Measurements from ENCODE around the gene TRAPPC3.

The TRAPPC3 gene

GRCh38 chr1:36109041-36109679 is 40.1 kb downstream of the TRAPPC3 start:
- intact Hi-C loops (cut with DNase I), result no loop called here
- DNase-seq, result no peak

DNA sequence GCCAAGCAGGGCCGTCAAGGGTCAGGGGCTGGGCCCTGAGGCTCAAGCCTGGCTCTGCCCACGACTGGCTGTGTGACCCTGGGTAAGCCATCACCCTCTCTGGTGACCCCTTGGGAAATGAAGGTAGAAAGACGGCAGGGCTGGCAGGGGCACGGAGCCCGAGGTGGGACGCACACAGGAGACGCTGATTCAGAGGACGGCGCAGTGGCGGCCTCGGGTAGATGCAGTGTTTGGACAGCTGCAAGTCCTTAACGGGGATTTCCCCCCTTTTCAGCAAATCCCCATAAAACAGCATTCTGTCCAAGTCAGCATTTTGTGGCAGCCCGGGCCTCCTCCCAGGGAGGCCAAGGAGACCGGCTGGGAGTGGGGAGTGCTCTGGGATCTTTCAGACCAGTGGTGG is 41.0 kb downstream of the TRAPPC3 start:
- DNase-seq, result no peak
- intact Hi-C loops (cut with DNase I), result no loop called here

DNA sequence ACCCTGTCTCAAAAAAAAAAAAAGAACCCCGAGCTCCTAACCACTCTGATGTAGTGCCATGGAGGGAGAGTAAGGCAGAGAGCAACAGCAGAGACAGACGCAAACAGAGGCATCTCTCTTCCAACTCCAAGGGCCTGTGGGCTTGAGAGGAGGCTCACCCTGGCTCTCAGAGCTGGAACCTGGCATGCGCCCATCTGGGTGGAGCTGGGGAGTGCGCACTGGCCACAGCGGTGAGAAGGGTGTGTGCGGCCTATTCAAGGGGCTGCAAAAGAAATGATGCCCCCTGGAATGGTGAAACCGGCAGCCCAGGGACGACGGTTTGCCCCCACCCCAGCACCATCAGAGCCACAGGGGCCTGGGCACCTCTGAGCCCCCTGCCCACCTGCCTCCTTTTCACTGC is 41.9 kb downstream of the TRAPPC3 start:
- no peak for DNase-seq
- intact Hi-C loops (cut with DNase I), result no loop called here

DNA sequence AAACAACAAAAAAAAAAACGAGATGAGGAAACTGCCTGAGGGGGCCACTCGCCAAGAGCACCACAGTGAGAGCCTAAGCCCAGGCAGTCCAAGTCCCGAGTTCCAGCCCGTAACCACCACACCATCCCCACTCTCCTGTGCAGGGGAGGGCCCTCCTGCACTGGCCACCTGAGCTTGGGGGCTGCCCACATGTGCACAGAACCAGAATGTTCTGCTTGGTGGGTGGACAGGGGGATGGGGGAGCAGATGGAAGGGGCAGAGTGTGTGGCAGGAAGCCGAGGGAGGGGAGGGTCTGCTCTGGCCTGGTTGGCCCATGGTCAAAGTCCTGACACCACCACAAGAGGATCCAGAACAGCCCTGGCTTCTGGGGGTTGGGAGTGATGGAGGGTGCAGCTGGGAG is 43.0 kb downstream of the TRAPPC3 start:
- intact Hi-C loops (cut with DNase I), result no loop called here
- no peak for DNase-seq

- intact Hi-C loops (cut with DNase I), result no loop called here
- DNase-seq, result peak in 1 of 10 donors; percentile 6
These were observed 47.7 kb downstream of the TRAPPC3 start for GRCh38 chr1:36101546-36101945.

- intact Hi-C loops (cut with DNase I), result no loop called here
- peak in 1 of 10 donors; percentile 32 for DNase-seq
These were observed 48.9 kb downstream of the TRAPPC3 start for GRCh38 chr1:36100376-36100775.

DNA sequence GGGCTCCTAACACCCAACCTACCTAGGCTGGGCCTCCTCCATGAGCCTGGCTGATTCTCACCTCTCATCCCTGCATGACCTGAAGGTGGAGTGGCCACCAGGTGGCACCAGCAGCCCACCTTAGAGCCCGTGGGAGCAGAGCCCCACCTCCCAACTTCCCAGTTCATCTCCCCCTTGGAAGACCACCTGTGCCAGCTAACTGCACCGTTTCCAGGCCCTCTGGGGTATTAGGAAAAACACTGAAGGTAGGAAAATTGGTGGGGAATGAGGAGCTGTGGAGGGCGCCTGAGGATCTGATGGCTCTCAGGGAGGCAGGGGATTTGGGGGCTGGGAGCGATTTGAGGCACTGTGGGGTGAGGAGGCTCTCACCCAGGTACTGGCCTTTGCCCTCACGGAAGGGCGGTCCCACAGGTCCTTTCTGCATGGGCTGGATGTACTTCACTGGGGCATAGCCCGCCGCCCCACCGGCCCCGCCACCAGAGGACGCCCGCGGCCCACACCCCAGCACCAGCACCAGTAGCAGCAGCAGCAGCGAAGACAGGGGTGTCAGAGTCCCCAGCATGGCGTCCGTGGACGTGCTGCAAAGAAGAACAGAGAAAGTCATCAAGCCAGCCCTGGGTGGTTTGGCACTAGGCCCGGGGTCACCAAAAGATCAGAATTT is 49.5 kb downstream of the TRAPPC3 start:
- intact Hi-C loops (cut with DNase I), result loop anchor here (1.0 to 5.0 kb wide), 2 partner anchors 34 to 187 kb away; no protein-coding TSS in a partner anchor
- DNase-seq, result peak; percentile 49 to 96 (median 82)

DNA sequence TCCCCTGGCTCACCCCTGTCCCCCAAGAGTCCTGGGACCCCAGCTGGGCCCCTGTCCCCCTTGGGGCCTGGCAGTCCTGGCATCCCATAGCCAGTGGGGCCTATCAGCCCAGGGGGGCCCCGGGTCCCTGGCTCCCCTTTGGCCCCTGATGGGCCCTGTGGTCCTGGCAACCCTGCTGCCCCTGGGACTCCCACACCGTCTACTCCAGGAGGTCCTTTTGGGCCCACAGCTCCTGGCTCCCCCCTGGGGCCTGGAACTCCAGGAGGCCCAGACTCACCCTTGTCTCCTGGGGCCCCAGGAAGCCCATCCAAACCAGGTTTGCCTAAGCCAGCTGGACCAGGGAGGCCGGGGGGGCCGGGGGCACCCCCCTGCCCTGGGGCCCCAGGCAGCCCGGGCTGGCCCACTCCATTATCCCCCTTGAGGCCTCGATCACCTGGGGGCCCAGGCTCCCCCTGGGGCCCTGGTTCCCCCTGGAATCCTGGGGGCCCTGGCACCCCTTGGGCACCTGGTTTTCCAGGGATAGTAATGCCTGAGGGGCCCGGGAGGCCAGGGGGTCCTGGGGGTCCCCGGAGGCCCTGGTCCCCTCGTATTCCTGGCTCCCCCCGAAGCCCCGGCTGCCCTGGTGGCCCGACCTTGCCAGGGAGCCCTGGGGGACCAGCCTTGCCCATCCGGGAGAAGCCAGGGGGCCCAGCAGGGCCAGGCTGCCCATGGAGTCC is 50.5 kb downstream of the TRAPPC3 start:
- peak in 1 of 10 donors; percentile 84 for DNase-seq
- intact Hi-C loops (cut with DNase I), result loop anchor here (1.0 to 5.0 kb wide), 2 partner anchors 35 to 188 kb away; no protein-coding TSS in a partner anchor

DNA sequence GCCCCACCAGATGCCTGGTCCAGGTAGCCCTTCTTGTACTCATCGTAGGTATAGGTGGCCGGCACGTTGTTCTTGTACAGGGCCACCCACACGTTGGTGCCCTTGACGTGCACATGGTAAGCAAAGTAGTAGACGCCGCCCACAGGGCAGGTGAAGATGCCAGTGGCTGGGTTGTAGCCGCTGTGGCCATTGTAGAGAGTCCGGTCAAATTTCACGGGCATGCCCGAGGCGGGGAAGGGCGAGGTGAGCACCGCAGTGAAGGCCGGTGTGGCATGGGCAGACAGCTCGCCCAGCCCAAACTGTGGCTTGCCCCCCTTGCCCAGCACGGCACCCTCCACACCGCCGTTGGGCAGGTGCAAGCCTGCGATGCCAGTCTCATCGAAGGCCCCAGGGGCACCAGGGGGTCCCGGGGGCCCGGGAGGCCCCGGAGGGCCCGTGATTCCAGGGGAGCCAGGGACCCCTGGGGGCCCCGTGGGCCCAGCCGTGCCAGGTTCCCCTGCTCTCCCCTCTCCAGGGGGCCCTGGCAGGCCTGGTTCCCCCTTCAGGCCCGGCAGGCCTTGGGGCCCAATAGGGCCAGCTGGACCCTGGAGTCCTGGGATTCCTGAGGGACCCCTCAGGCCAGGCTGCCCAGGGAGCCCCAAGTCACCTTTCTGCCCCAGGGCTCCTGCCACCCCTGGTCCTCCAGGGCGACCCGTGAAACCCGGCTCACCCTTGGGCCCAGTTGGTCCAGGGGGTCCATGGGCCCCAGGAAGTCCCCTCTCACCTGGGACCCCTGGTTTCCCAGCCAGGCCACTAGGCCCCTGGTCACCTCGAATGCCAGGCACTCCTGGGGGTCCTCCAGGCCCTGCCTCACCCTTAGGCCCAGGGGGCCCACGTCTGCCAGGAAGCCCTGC is 51.3 kb downstream of the TRAPPC3 start:
- intact Hi-C loops (cut with DNase I), result loop anchor here (5.0 kb wide), 1 partner anchor 189 kb away; no protein-coding TSS in a partner anchor
- DNase-seq, result peak in 1 of 10 donors; percentile 77

DNA sequence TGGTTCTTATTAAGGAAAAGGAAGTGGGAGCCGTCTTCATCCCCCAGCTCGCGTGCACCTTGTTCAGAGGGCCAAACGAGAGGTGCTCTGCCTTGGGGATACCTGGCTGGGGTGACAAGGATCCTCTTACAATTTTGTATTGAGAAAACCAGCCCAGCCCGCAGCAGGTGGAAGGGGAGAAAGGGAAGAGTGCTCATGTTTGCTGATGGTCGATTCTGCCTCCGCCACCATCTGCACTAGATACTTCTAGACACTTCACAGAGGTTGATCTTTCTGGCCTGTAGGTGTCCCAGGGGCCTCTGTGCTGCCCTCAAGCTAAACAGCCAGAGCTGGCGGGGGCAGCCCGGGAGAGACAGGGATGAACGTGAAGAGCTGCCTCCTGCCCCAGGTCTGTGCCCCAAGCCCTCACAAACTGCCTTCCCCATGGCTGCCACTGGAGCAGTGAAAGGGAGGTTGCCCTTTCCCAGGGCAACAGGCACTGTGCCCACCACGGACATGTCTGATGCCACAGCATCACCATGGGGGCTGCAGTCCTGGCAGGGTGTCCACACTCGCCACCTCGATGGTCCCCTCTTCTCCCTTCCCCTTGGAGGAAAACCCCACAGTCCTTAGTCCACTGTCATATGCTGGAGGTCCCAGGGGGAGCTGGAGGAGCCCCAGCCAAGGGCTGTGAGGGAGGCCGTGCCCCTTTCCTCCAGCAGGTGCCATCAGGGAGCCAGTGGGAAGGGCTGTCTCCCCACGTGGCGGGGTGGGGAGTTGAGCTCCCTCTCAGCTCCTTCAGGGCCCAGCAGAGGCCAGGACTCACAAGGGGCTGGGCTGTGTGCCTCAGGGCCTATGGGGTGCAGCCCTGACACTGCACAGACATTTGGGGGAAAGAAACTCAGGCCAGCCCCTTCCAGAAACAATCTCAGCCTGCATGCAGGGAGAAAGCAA is 52.5 kb downstream of the TRAPPC3 start:
- peak in 2 of 10 donors; percentile 10 to 66 for DNase-seq
- intact Hi-C loops (cut with DNase I), result loop anchor here (5.0 kb wide), 1 partner anchor 191 kb away; no protein-coding TSS in a partner anchor

GRCh38 chr1:36095760-36096405 is 53.4 kb downstream of the TRAPPC3 start:
- peak in 3 of 10 donors; percentile 20 to 52 (median 46) for DNase-seq
- intact Hi-C loops (cut with DNase I), result loop anchor here (5.0 kb wide), 1 partner anchor 191 kb away; no protein-coding TSS in a partner anchor

- DNase-seq, result peak in 3 of 10 donors; percentile 8 to 68 (median 59)
These were observed 54.6 kb downstream of the TRAPPC3 start for GRCh38 chr1:36094621-36095061.

GRCh38 chr1:36093929-36094328 is 55.4 kb downstream of the TRAPPC3 start:
- intact Hi-C loops (cut with DNase I), result no loop called here
- DNase-seq, result peak; percentile 71 to 98 (median 83)

More at GRCh38 chr1:36094621-36095061, 54.6 kb downstream of the TRAPPC3 start:
- intact Hi-C loops (cut with DNase I), result loop anchor here (5.0 kb wide), 1 partner anchor 193 kb away; no protein-coding TSS in a partner anchor

GRCh38 chr1:36093226-36093625 is 56.1 kb downstream of the TRAPPC3 start:
- intact Hi-C loops (cut with DNase I), result no loop called here
- DNase-seq, result peak in 3 of 10 donors; percentile 10 to 77 (median 40)

DNA sequence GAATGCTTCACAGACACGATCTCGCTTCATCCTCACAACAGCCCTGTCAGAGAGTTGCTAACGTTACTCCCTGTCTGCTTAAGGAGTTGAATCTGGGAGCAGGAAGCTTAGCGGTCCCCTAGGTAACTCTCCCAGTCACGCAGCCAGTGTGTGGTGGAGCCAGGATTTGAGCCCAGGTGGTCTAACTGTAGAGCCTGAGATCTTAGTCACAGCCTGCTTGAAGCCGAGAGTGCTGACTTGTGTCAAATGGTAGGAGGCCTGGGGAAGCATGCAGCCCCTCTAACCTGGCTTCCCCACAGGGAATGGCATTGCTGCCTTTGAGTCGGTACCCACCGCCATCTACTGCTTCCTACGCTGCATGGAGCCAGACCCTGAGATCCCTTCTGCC is 56.5 kb downstream of the TRAPPC3 start:
- DNase-seq, result peak in 1 of 10 donors; percentile 36
- intact Hi-C loops (cut with DNase I), result no loop called here

GRCh38 chr1:36092166-36092797 is 57.0 kb downstream of the TRAPPC3 start:
- DNase-seq, result peak in 3 of 10 donors; percentile 12 to 63 (median 33)
- intact Hi-C loops (cut with DNase I), result no loop called here

- intact Hi-C loops (cut with DNase I), result no loop called here
- peak in 3 of 10 donors; percentile 7 to 56 (median 51) for DNase-seq
These were observed 57.6 kb downstream of the TRAPPC3 start for GRCh38 chr1:36091698-36092097.

- intact Hi-C loops (cut with DNase I), result no loop called here
- peak in 3 of 10 donors; percentile 12 to 45 (median 41) for DNase-seq
These were observed 58.1 kb downstream of the TRAPPC3 start for GRCh38 chr1:36091141-36091540.

All from posterior cingulate gyrus (tissue), 11 donors.